Measurements from ENCODE around the gene RSPO4.

Gene RSPO4

DNA sequence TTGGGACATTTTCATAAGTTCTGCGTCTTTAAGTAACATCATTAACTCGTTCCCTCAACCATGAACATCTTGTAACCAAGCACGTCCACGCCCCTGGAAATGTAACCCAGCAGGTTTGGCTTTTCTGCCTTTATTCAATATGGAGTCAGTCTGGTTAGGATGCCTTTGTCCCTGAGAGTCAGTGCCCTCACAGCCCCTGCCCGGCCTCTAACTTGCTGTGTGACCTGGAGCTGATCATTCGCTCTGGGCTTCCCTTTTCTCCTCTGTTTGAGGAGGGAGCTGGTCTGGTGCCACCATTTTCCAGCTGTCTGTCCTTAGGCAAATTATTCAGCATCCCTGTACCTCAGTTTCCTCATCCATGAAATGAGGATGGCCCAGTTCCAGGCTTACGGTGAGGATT, 59.5 kb downstream of the RSPO4 start:
- no peak for DNase-seq (ENCODE audit: low spot score)

DNA sequence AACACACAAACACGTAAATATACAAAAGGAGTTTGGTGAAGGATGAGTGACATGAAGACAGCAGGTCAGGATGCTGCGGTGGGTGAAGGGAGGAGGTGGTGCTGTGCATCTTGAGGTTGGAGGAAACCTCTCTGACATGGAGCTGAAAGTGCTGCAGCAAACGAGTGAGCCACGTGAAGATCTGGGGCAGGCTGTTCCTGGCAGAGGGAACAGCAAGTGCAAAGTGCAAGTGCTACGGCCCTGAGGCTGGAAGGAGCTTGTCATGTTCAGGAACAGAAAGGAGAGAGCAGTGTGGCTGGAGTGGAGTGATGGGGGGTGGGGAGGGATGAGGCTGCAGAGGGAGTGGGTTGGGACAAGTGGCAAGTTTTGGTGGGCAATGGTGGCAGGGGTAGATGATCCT, 61.2 kb downstream of the RSPO4 start:
- DNase-seq (ENCODE audit: low spot score): no peak

DNA sequence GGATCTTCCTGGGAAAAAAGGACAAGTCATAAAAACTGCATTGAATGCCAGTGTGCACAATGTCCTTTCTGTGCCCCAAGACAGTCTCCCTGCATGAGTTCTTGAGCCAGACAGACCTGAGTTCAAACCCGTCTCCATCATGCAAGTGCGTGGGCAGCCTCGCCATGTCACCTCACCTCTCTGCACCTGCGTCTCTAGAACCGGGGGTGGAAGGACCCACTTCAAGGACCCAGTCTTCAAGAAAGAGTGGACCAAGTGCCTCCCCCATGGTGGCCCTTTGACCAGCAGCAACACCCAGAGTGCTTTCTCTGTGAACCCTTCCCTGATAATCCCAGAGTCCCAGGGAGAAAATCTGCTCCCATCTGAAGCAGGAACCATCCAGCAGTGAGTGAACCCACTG, 62.5 kb downstream of the RSPO4 start:
- DNase-seq (ENCODE audit: low spot score): no peak

DNA sequence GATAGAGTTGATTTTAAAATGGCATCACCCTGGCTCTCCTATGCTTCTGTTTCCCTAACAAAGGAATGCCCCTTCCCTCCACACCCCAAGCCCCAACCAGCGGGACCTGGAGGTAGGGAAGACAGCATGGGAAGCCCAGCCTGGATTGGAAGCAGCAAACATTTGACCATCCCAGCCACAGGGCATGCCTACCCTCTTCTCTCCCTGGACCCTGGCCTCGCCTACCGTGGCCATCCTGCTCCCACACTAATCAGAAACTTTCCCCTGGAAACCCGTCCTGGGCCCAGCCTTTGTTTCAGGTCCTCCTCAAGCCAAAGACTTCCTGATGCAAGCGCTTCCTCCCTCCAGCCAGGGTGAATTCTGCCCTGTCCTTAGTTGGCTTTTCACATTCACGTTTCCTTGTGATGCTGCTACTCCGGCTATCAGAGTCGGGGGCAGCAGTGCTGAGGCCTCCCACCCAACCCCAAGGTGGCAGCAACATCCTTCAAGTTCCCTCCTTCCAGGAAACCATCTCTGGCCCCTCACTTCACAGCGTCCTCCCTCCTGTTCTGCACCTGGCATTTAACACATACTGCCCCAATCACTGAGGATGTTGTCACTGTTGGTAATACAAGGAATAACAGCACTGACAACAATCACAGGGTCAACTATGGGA, 67.8 kb downstream of the RSPO4 start:
- DNase-seq (ENCODE audit: low spot score): no peak

DNA sequence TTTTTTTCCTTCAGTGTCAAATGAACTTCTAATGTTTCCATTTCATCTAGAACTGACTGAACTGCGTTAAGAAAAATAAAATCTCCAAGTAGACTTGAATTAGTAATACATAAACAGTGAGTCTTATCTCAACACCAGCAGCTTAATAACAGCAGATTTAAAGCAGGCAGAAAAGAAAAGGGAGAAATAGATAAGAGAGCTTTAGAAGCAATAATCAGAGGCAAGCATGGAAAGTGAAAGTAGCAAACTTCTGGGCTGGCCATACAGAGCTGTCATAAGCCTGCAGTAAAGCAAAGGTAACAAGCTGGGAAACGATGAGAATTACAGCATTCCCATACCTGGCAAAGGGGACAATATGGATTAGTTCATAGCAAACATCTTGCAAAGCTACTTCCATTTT, 69.1 kb downstream of the RSPO4 start:
- DNase-seq (ENCODE audit: low spot score): no peak

DNA sequence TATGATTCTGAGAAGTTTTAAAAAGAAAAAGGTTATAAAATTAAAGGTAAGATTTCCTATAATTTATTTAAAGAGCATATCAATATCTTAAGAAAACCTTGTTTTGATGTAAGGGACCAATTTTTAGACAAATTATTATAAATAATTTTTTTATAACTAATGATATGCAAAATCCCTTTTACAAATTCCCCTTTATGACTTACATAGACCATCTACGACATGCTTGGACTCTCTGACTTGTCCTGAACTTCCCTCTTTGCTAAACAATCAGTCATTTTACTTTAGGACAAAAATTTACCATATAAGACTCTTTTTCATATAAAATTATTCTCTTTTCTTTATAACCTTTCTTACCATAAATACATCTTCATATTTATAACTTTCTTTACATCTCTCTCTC, 70.7 kb downstream of the RSPO4 start:
- no peak for DNase-seq (ENCODE audit: low spot score)

DNA sequence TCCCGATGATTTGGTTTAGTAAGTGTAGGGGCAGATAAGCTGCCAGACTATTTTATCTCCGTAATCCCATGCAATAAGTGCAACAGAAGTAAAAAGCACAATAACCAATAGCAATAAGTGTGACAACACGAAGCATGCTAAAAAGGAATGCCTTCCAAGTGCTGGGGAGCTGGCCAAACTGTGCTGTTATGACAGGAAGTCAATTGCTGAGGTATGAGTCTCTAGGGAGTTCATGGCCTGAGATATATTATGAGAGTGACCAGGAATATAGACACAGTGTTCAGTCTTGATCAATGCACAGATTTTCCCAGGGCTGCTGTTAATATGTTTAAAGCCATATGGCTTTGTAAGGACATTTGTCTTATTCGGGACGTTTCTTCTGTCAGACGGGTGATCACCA, 75.4 kb downstream of the RSPO4 start:
- DNase-seq (ENCODE audit: low spot score): no peak

DNA sequence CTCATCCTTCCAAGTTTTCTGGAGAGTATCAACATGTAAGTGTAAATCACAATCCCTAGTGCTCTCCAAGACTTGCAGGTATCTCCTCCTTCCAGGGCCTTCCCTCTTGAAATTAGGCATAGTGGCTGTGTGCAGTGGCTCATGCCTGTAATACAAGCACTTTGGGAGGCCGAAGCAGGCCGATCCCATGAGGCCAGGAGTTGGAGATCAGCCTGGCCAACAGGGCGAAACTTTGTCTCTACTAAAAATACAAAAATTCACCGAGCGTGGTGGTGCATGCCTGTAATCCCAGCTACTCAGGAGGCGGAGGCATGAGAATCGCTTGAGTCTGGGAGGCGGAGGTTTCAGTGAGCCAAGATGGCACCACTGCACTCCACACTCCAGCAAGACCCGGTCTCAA, 76.6 kb downstream of the RSPO4 start:
- DNase-seq (ENCODE audit: low spot score): no peak

DNA sequence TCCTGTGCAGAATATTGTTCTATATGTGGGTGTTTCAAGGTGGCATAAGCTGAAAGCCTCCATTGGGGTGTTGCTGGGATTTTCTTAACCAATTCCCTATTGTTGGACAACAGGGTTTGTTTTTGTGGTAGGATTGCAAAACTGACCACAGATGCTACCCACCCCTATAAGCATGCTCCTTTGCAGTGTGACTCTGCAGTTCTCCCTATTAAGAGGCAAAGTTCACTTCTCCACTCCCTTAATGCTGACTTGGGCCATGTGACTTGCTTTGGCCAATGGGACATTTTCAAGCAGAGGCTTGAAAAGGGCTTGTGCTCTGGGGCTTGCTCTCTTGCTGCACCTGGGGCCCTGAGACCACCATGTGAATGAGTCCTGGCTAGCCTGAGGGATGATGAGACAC, 77.5 kb downstream of the RSPO4 start:
- no peak for DNase-seq (ENCODE audit: low spot score)

DNA sequence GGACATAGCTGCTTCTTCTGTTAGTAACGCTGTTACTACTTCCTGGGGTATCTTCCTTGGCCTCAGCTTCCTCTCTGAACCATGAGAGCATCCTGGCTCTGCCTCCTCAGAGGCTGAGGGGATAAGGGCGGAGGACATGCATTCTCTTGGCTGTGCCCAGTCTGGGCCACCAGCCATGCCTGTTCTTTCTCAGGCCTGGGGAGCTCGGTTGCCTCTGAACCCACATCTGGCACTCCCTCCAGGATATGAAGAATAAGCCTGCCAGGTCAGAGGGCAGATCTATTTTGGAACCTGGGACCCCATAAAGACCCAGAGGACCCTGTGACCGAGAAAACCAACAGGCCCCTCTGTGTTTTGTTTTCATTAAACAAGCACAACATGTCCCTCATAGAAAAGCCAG, 79.3 kb downstream of the RSPO4 start:
- DNase-seq (ENCODE audit: low spot score): no peak

DNA sequence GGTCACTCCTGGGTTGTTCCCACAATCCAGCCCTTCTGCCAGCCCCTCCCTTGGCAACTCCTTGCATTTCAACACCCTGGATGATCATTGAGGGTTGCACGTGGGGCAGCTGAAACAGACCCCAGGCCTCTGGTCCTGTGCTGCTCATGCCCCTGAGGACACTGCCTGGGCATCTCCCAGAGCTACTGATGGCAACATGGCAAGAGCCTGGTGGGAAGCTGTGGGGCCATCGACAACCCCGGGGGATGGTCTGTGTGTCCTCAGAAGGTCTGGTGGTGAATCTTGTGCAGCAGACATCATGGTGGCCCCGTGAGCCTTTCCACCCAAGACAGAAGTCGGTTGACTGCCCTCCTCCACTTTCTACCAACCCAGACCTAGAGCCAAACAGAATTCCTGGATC, 81.0 kb downstream of the RSPO4 start:
- no peak for DNase-seq (ENCODE audit: low spot score)

DNA sequence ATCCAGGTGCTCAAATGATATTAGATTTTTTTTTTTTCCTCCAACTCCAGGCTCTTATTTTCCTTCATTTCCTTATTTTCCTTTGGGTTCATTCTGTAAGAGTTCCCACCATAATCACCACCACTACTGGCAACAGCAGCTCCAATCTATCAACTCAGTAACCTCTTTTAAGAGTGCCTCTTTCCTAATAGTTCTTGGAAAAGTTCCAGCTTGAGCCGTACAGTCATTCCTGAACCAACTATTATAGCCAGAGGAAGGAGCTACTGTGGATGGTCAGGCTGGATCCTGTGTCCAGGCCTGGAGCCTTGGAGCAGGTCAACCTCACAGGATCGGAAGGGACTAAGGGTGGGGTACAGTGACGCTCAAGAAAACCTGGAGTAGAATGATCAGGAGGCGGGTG, 81.8 kb downstream of the RSPO4 start:
- DNase-seq (ENCODE audit: low spot score): no peak

DNA sequence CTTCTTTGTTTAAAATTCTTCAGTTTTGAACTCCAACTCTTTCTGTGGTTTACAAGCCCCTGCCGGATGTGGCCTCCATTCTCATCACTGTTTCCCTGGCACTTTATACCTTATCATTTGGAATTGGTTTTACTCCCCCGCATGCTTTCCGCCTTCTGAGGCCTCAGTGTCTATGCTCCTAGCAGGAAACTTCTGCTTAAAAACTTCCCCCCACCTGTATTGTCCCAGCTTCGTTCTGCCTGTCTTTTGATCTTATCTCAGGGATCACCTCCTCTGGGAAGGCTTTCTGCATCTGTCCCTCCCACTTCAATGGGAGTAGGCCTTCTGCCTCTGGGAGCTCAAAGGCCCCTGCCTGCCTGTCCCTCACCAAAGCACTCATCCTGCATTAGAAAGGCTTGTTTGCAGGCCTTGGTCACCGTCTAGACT, 82.6 kb downstream of the RSPO4 start:
- DNase-seq (ENCODE audit: low spot score): no peak

DNA sequence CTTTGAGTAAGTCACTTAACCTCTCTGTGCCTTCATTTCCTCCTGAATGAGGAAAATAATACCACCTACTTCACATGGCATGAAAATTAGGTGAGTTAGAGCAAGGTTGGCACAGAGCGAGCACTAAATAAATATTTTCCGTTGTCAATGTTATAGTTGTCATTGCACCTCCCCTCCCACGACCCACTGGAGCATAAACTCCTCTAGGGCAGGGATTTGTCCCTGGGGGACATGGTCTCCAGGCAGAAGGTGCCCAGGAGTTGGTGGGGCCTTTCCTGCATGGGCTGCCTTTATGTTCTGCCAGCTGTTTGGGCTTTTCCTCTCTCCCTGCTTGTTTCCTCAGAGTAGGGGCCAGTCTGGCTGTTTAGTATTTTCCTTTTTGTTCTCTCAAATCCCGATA, 84.7 kb downstream of the RSPO4 start:
- DNase-seq (ENCODE audit: low spot score): no peak

DNA sequence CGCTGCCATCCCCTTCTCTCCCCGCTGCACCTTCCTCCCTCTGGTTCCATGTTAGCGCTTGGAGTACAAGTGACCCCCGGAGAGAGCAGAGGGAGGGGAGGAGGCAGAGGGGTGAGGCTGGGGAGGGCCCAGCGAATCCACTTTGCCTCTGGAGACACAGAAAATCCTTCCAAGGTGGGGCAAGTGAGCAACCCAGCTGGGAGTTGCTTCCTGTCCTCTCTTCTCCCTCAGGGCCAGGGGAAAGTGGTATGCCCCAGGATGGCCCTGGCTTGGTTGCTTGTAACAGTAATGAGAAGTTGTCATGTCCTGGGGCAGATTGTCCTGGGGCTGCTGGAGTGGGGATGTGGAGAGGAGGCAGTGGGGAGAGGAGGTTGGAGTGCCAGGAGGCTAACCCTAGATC, 85.3 kb downstream of the RSPO4 start:
- DNase-seq (ENCODE audit: low spot score): no peak

DNA sequence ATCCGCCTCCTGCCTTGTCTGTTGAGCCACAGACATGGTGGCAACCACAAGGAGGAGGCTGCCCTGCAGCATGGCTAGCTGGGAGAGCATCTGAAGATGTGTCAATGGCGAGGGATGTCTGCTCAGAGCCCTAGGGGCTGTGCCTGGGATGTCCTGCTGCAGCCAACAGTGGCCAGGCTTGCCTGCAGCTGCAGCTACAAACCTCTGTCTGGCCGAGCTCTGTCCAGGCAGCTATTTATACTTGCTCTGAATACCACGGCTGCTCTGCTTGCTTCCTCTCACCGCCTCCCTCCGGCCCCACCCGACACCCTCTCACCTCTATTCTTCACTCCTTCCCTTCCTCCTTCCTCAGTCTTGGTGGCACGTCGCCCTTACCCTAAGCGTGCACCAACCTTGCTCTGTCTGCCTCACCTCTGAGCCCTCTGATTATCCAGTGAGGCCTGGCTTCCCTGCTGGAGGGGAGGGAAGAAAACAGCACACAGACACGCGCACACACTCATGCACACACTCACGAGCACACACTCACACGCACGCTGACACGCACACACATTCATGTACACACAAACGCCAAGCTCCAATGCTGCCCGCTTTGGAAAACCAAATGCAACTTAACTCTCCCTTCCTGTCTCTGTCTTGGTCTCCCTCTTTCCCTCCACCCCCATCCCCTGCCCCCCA, 85.8 kb downstream of the RSPO4 start, which contains the start of gene ANGPT4:
ANGPT4 (minus strand) TSS at position 210 of the 675 bp plus-strand sequence; CDS start at position 90, 120 bp downstream.
- no peak for DNase-seq (ENCODE audit: low spot score)

DNA sequence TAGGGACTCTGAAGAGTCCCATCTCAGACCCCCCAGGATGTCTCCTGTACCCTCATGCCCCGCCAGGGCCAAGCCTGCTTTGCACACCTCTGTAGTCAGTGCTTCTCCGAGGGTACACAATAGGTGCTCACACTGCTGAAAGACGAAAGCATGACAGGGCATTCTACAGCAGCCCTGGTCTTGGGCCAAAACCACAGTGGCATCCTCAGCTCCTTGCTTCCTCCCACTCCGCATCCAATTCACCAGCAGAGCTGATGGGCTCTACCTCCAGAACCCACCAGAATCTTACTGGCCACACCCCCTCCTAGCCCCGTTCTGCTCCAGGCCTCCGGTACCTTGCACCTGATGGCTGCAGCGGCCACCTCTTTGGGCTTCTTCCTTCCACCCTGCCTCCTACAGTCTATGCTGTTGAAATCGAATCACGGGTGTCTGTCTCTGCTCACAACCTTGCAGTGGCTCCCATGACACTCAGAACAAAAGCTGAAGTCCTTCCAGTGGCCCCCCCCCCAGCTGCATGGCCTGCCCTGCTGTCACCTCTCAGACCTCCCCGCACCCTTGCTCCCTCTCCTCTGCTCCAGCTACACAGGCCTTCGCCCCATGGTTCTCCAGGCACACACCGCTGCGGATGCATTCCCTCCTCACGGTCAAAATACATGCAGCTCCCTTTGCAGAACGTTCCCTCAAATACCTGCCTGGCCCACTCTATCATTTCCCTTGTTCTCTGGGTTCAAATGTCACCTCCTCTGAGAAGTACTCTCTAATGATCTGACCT, 87.2 kb downstream of the RSPO4 start:
- DNase-seq (ENCODE audit: low spot score): no peak

DNA sequence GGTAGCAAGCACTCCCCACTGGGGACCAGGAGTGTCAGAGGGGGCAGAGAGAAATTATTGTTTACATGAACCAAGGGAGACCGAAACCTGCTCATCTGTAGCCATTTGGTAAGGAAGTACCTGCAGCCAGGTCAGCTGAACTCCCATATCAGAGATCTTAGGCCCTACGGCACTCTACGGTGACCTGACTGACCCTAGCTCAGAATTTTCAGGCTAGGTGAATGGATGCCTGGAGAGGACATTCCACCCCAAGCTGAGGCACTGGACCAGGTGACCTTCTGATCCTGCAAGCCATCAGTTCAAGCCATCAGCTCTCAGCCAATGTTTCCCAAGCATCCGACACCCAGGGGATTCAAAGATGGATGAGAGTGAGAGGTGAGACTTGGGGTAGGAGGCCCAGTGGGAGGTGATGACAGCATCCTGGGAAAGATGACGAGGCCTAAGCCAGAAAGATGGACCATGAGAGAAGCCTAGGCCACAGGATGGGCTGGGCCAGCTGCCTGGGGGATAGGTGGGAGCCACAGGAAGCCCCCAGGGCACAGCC, 88.7 kb downstream of the RSPO4 start:
- no peak for DNase-seq (ENCODE audit: low spot score)

DNA sequence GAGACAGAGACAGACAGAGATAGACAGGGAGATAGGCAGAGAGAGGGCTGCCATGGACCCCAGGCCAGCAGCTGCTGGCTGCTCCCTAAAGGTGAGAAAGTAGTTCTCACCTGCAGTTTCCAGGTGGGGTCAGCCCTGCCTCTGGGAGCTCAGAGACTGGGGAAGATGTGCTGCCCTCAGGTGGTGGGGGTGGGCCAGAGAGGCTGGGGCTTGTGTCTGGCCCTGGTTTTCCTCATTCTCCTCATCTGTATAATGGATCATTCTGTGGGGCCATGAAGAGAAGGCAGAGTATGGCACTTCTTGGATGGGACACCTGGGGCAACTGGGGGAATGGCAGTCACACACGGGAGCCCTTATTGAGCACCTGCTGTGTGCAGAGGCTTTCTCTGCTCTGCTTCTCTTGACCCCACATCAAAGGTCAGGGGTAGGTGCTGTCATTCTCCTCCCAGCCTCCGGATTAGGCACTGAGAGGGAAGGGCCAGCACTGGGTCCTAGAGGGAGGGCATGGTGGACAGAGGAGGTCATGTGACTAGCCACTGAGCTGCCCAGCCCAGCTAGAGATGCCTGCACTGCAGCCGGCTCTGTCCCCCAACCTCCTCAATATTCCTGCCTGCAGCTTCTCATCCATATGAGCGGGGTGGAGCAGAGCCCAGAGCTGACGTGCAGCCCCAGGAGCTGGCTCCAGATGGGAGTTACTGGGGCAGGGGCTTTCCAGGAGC, 90.1 kb downstream of the RSPO4 start:
- DNase-seq (ENCODE audit: low spot score): no peak

DNA sequence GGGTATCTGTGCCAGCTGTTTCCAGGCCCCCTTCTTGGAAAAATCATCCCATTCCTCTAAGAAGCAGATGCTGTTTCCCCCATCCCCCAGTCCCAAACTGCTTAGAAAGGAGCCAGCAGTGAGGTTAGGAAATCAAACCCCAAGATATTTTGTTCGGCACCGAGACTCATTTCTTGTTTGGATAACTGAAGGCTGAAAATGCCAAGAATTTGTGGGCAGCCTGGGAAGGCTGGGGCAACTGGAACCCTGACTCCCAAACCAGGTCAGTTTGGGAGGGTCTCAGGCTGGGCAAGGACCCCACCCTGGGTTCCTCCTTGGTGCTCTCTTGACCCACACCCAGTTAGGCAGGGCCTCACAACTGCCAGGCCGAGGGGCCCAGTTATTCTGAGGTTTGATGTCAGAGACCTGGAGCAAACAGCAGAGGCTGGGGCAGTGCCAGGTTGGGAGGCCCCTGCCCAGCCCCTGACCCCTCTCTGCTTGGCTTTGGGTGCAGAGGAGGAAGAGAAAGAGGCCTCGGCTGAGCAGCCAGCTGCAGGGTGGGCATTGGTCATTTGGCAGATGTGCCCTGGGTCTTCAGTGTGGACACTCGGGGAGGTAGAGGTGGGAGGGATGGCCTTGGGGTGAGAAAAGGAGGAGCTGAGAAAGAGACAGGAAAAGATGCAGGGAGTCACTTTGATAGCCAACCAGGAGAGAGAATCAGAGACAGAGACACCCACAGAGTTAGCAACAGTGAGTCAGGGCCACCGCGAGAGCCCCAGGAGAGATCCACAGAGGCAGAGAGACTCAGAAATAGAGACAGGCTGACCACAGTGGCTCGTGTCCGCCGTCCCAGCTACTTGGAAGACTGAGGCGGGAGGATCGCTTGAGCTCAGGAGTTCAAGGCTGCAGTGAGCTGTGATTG, 91.0 kb downstream of the RSPO4 start:
- no peak for DNase-seq (ENCODE audit: low spot score)
